HCT116 (cell line): Measurements from ENCODE around the gene TDP1. TPM values are rescaled to one million over a fixed set of nuclear protein-coding genes. Genes with fewer than 3 reads are reported as not detected.

ENCODE experiments used
- ATAC-seq: fragments of 200-7000 bp; cut with Tn5 transposase; 2 replicates; pipeline ENCODE4 v1.9.1; 2020; ENCODE audit warnings: mild to moderate bottlenecking, moderate library complexity
- BruUV-seq: library from RNA; stranded (reverse); fragments of 400-500 nt; replicated peaks from 2 replicates; lab custom pipeline; 2021; lab: Mats Ljungman, UMichigan
- CTCF ChIA-PET: fragments of 300-600 bp; sonication (Branson Sonifier 250); formaldehyde crosslinking; loops from one replicate; lab custom pipeline; 2021; ENCODE audit warnings: antibody characterized with exemption; lab: Charles Lee
- POLR2A ChIA-PET: fragments of 300-600, 350-600 bp; sonication (Branson Sonifier 250); formaldehyde crosslinking; loops from one replicate; lab custom pipeline; 2021; ENCODE audit warnings: antibody characterized with exemption; lab: Charles Lee
- RAD21 ChIA-PET, 2 experiments: fragments of 300-600 bp; sonication (Branson Sonifier 250); formaldehyde crosslinking; loops; one replicate each; lab custom pipeline; 2023; ENCODE audit warnings: low total read pairs in 2 of 2; ENCODE audit not compliant: uncharacterized antibody in 2 of 2, unreplicated experiment in 2 of 2, low non-redundant PET in 1 of 2; lab: Charles Lee
- DNase-seq: peaks from one replicate; pipeline ENCODE4 v3.0.0-alpha.2; 2010; ENCODE audit warnings: low read depth, low spot score
- H2AFZ ChIP-seq: fragments of 200-600 bp; shearing (Covaris generic), sonication (generic); 2 replicates; pipeline ENCODE4 v1.6.1; 2017; ENCODE audit warnings: low read depth, mixed run types, mixed read lengths, antibody characterized with exemption, low read length; ENCODE audit not compliant: poor library complexity, severe bottlenecking
- H3K27ac ChIP-seq: 2 replicates; pipeline ENCODE4 v1.5.1; 2012; ENCODE audit warnings: low read depth, low read length
- H3K27me3 ChIP-seq: fragments of 200-600 bp; sonication (generic); 2 replicates; pipeline ENCODE4 v1.6.1; 2016; ENCODE audit warnings: mixed run types, low read length, mixed read lengths; ENCODE audit not compliant: insufficient read depth
- H3K36me3 ChIP-seq, 2 experiments: fragments of 200-500 bp in 1 of 2; fragments of 200-600 bp in 1 of 2; sonication (Bioruptor generic) in 1 of 2; sonication (generic) in 1 of 2; 2 replicates each; pipeline versions ENCODE4 v1.5.1 to v1.6.1; 2014 to 2016; ENCODE audit warnings: low read length in 2 of 2, inconsistent platforms in 1 of 2, mixed read lengths in 1 of 2, mixed run types in 1 of 2; ENCODE audit not compliant: insufficient read depth in 2 of 2, control insufficient read depth in 1 of 2
- H3K4me1 ChIP-seq, 2 experiments: fragments of 200-600 bp in 1 of 2; sonication (generic) in 1 of 2; 2 replicates each; pipeline versions ENCODE4 v1.5.1 to v1.6.1; 2012 to 2017; ENCODE audit warnings: low read length in 2 of 2, inconsistent platforms in 1 of 2, mild to moderate bottlenecking in 1 of 2, mixed read lengths in 1 of 2, mixed run types in 1 of 2, moderate library complexity in 1 of 2; ENCODE audit not compliant: insufficient read depth in 2 of 2, control insufficient read depth in 1 of 2
- H3K4me2 ChIP-seq: fragments of 200-600 bp; sonication (generic); 2 replicates; pipeline ENCODE4 v1.6.1; 2017; ENCODE audit warnings: mixed run types, low read length, mixed read lengths
- H3K4me3 ChIP-seq, 2 experiments: fragments of 200-600 bp in 1 of 2; sonication (generic) in 1 of 2; replicated peaks in 1 of 2; 2 replicates each; pipeline ENCODE4 v1.5.1; 2011 to 2016; ENCODE audit warnings: low read length in 2 of 2, control low read depth in 1 of 2, low read depth in 1 of 2, mild to moderate bottlenecking in 1 of 2, mixed read lengths in 1 of 2, mixed run types in 1 of 2
- H3K79me2 ChIP-seq: fragments of 200-600 bp; sonication (generic); 2 replicates; pipeline ENCODE4 v1.6.1; 2017; ENCODE audit warnings: mild to moderate bottlenecking, mixed run types, low read length, moderate library complexity, mixed read lengths; ENCODE audit not compliant: insufficient read depth
- H3K9ac ChIP-seq: fragments of 200-600 bp; sonication (generic); 2 replicates; pipeline ENCODE4 v1.6.1; 2016; ENCODE audit warnings: low read length, mixed read lengths
- H3K9me2 ChIP-seq: fragments of 200-600 bp; sonication (generic), shearing (Covaris generic); 2 replicates; pipeline ENCODE4 v1.6.1; 2017; ENCODE audit warnings: mixed run types, mild to moderate bottlenecking, moderate library complexity; ENCODE audit not compliant: insufficient read depth
- H3K9me3 ChIP-seq, 2 experiments: fragments of 200-500 bp in 1 of 2; fragments of 200-600 bp in 1 of 2; sonication (Bioruptor generic) in 1 of 2; sonication (generic) in 1 of 2; 2 replicates each; pipeline ENCODE4 v1.6.1; 2014 to 2017; ENCODE audit warnings: low read length in 2 of 2, mixed read lengths in 2 of 2, inconsistent platforms in 1 of 2, low read depth in 1 of 2, mild to moderate bottlenecking in 1 of 2, mixed run types in 1 of 2, moderate library complexity in 1 of 2; ENCODE audit not compliant: control insufficient read depth in 1 of 2, insufficient read depth in 1 of 2
- H4K20me1 ChIP-seq: fragments of 200-600 bp; sonication (generic), shearing (Covaris generic); 2 replicates; pipeline ENCODE4 v1.6.1; 2017; ENCODE audit warnings: mixed run types, mild to moderate bottlenecking, moderate library complexity; ENCODE audit not compliant: insufficient read depth
- CBX3 ChIP-seq: IDR thresholded peaks from 2 replicates; pipeline ENCODE4 v1.6.1; 2012; ENCODE audit warnings: low read depth
- CTCF ChIP-seq, 3 experiments: fragments of 200-600 bp in 1 of 3; sonication (generic) in 1 of 3; IDR thresholded peaks in 2 of 3; conservative IDR thresholded peaks in 1 of 3; 2 replicates each; pipeline ENCODE4 v1.5.1; 2012 to 2017; ENCODE audit warnings: low read depth in 2 of 3, low read length in 2 of 3, antibody characterized with exemption in 1 of 3, borderline replicate concordance in 1 of 3, control low read depth in 1 of 3, mild to moderate bottlenecking in 1 of 3, mixed read lengths in 1 of 3, mixed run types in 1 of 3, moderate library complexity in 1 of 3; ENCODE audit not compliant: insufficient read depth in 1 of 3
- EZH2 ChIP-seq: fragments of 200-600 bp; sonication (generic); IDR thresholded peaks from 2 replicates; pipeline ENCODE4 v1.6.1; 2017; ENCODE audit warnings: antibody characterized with exemption, mixed run types
- FOSL1 ChIP-seq: IDR thresholded peaks from 2 replicates; pipeline ENCODE4 v1.6.1; 2012; ENCODE audit warnings: low read depth
- JUND ChIP-seq: IDR thresholded peaks from 2 replicates; pipeline ENCODE4 v1.6.1; 2012
- POLR2A ChIP-seq: IDR thresholded peaks from 2 replicates; pipeline ENCODE4 v1.7.0; 2011; ENCODE audit warnings: borderline replicate concordance; ENCODE audit not compliant: insufficient read depth, insufficient read length; ENCODE audit errors: extremely low read depth
- SIN3A ChIP-seq: IDR thresholded peaks from 2 replicates; pipeline ENCODE4 v1.6.1; 2012; ENCODE audit warnings: low read depth
- SP1 ChIP-seq: IDR thresholded peaks from 2 replicates; pipeline ENCODE4 v1.6.1; 2012; ENCODE audit warnings: low read depth
- SRF ChIP-seq: IDR thresholded peaks from 2 replicates; pipeline ENCODE4 v1.6.1; 2012; ENCODE audit warnings: low read depth
- YY1 ChIP-seq: IDR thresholded peaks from 2 replicates; pipeline ENCODE4 v1.6.1; 2011; ENCODE audit warnings: low read length, low read depth, moderate library complexity, mild to moderate bottlenecking; ENCODE audit not compliant: insufficient replicate concordance; ENCODE audit errors: extremely low read depth
- ZFX ChIP-seq: fragments of 450-650 bp; IDR thresholded peaks from 2 replicates; pipeline ENCODE4 v1.6.1; 2017
- intact Hi-C: fragments of 100-400 bp; cut with micrococcal nuclease; formaldehyde crosslinking; loops from 2 replicates; pipeline ENCODE4 v1.10.0; 2022
- total RNA-seq: library from RNA; stranded (reverse); gene quantifications from one replicate; pipeline ENCODE4 v1.2.1, GENCODE V29; 2021; ENCODE audit not compliant: unreplicated experiment
- TF ChIP-seq, protein P1 (sequence below): IDR thresholded peaks from 2 replicates; pipeline ENCODE4 v1.6.1; 2012

Gene TDP1
- total RNA-seq, 1 experiment from 2014 or later, result 37.1 TPM

DNA sequence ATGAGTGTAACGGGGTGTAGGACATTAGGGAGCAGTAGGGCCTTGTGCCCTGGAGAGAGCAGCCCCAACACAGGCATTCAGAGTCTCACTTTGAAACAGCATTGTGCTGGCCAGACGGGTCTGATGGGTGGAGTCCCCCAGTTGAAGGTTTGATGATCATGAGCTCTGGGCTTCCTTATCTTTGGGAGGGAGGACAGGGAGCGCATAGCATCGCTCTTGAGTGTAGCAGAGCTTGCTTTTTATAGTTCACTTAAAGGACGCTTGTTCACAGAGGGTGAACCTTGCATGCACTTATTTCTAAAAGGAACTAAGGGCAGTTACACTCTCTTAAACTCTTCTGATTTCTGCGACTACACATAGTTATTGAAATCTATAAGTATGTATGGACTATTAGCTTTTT, 116.6 kb downstream of the TDP1 start:
- no peaks in the 10 kb centered on the region for H3K79me2 ChIP-seq
- H3K9me3 ChIP-seq, result no peaks in the 10 kb centered on the region
- H3K27ac ChIP-seq, result no peak overlapping the region
- no TSS peak for BruUV-seq
- ATAC-seq (no peak), DNase-seq (no peak)
- ChIA-PET RAD21 (no interaction called here), CTCF (no interaction called here), POLR2A (no interaction called here)
- H3K36me3 ChIP-seq, result no peaks in the 10 kb centered on the region
- TF ChIP-seq SP1 (no peak), CTCF (IDR thresholded peaks at IDR 0.05 in 2 of 3, conservative IDR thresholded peaks at IDR 0.05 in 1 of 3; ENCODE audit: borderline replicate concordance in 1 of 3, insufficient read depth in 1 of 3, low read depth in 2 of 3, low read length in 2 of 3) (no peak), ZFX (no peak), CBX3 (no peak), FOSL1 (no peak), SIN3A (no peak), JUND (no peak), SRF (no peak), YY1 (no peak), EZH2 (no peak), POLR2A (no peak)
- TF ChIP-seq, protein P1, sequence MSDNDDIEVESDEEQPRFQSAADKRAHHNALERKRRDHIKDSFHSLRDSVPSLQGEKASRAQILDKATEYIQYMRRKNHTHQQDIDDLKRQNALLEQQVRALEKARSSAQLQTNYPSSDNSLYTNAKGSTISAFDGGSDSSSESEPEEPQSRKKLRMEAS, result no peak
- no peak overlapping the region for H3K4me3 ChIP-seq
- no peak overlapping the region for H3K9ac ChIP-seq
- H2AFZ ChIP-seq, result no peak overlapping the region
- no peaks in the 10 kb centered on the region for H3K4me1 ChIP-seq
- no peaks in the 10 kb centered on the region for H3K9me2 ChIP-seq
- no peak overlapping the region for H3K4me2 ChIP-seq
- no peaks in the 10 kb centered on the region for H3K27me3 ChIP-seq
- no peaks in the 10 kb centered on the region for H4K20me1 ChIP-seq
- intact Hi-C loops, result no loop called here
